Endothelial cell of umbilical vein (primary cell): ENCODE results near the gene USP35.

Experiments used
- POLR2A ChIP-seq: IDR thresholded peaks from 2 replicates; pipeline ENCODE4 v1.6.1; 2012; ENCODE audit warnings: low read depth, mild to moderate bottlenecking, control low read depth, low read length
- POLR2AphosphoS5 ChIP-seq: IDR thresholded peaks from 2 replicates; pipeline ENCODE4 v1.6.1; 2012; ENCODE audit warnings: low read depth, mild to moderate bottlenecking, control low read depth, low read length, moderate library complexity; ENCODE audit not compliant: insufficient read depth
- TF ChIP-seq, protein P1 (sequence below), 2 donors: IDR thresholded peaks; 1 replicate in 1 of 2; 2 replicates in 1 of 2; pipeline ENCODE4 v1.5.1; 2011; ENCODE audit warnings: low read length in 2 of 2, mild to moderate bottlenecking in 2 of 2, moderate library complexity in 2 of 2, control low read depth in 1 of 2, inconsistent platforms in 1 of 2, low read depth in 1 of 2; ENCODE audit not compliant: insufficient read depth in 1 of 2; ENCODE audit errors: extremely low read depth in 1 of 2
- TF ChIP-seq, protein P2 (sequence below): IDR thresholded peaks from 2 replicates; pipeline ENCODE4 v1.6.1; 2011; ENCODE audit not compliant: insufficient read depth, insufficient read length

DNA sequence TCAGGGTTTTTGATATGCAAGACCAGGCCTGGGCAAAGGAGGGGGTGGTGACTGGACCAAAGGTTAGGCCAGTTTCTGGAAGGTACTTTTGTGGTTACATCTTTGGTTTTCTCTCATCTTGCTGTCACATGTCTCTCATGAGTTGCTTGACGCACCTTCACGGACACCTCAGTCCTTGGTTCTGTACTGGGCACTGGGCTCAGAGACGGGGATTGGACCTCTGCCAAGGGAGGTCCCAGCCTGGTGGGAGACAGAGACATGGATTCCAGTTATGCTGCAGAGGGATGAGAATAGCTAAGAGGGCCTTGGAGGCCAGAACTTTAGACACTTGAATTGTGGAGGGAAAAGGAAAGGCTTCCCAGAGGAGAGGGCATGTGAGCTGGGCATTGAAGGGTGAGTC lies 1.7 kb downstream of the USP35 start:
- TF ChIP-seq, protein P1, sequence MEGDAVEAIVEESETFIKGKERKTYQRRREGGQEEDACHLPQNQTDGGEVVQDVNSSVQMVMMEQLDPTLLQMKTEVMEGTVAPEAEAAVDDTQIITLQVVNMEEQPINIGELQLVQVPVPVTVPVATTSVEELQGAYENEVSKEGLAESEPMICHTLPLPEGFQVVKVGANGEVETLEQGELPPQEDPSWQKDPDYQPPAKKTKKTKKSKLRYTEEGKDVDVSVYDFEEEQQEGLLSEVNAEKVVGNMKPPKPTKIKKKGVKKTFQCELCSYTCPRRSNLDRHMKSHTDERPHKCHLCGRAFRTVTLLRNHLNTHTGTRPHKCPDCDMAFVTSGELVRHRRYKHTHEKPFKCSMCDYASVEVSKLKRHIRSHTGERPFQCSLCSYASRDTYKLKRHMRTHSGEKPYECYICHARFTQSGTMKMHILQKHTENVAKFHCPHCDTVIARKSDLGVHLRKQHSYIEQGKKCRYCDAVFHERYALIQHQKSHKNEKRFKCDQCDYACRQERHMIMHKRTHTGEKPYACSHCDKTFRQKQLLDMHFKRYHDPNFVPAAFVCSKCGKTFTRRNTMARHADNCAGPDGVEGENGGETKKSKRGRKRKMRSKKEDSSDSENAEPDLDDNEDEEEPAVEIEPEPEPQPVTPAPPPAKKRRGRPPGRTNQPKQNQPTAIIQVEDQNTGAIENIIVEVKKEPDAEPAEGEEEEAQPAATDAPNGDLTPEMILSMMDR (IDR thresholded peaks at IDR 0.05; ENCODE audit: extremely low read depth in 1 of 2, insufficient read depth in 1 of 2, low read depth in 1 of 2, low read length in 2 of 2) = no peak
- TF ChIP-seq POLR2AphosphoS5 = no peak
- TF ChIP-seq POLR2A = no peak
- TF ChIP-seq, protein P2, sequence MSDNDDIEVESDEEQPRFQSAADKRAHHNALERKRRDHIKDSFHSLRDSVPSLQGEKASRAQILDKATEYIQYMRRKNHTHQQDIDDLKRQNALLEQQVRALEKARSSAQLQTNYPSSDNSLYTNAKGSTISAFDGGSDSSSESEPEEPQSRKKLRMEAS = no peak
